GM19455 (cell line): ENCODE data around the gene TEX48.
A peak's percentile ranks its signal among the peaks of the same experiment; 100 is the strongest.

Experiments used
- ATAC-seq: cut with Tn5 transposase; IDR thresholded peaks from one replicate; pipeline ENCODE4 v1.9.1; 2021; ENCODE audit not compliant: unreplicated experiment

The TEX48 gene

GRCh38 chr9:114681594-114682332 is at the start of gene TEX48:
Gene TEX48, minus strand, starts transcription at chr9:114682192. Its CDS starts 10,469 bp downstream, at chr9:114671723.
- peak; percentile 81 for ATAC-seq

- ATAC-seq: no peak
Observed at GRCh38 chr9:114731701-114732100, 49.7 kb upstream of the TEX48 start.

DNA sequence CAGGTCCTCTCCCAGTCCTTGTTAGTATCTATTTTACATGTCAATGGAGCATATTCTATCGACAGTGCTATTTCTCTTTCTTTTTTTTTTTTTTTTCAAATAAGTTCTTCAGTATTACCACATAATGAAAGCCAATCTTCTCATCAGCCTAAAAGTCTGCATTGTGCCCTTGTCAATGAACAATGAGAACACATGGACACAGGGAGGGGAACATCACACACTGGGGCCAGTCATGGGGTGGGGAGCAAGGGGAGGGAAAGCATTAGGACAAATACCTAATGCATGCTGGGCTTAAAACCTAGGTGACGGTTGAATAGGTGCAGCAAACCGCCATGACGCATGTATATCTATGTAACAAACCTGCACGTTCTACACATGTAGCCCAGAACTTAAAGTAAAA is 47.7 kb upstream of the TEX48 start:
- ATAC-seq: no peak

GRCh38 chr9:114725930-114726329 is 43.9 kb upstream of the TEX48 start:
- ATAC-seq: no peak

GRCh38 chr9:114724744-114725143 is 42.8 kb upstream of the TEX48 start:
- ATAC-seq: no peak

DNA sequence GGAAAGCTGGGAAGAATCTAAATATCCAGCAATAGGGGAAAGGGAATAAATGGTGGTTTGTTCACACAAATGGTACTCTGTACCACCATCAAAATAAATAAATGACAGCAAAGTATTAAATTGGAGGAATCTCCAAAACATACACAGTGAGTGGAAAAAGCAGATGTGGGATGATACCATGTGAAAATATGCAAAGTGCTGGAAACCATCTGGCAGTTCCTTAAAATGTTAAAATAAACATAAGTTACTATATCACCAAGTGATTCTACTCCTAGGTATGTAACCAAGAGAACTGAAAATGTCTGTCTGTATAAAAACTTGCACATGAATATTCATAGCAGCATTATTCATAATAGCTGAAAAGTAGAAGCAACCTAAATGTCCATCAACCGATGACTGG is 41.9 kb upstream of the TEX48 start:
- no peak for ATAC-seq

- ATAC-seq: no peak
Observed at GRCh38 chr9:114722937-114723620, 41.1 kb upstream of the TEX48 start.

- ATAC-seq: no peak
Observed at GRCh38 chr9:114722081-114722621, 40.2 kb upstream of the TEX48 start.

GRCh38 chr9:114721491-114722079 is 39.6 kb upstream of the TEX48 start:
- ATAC-seq: no peak

DNA sequence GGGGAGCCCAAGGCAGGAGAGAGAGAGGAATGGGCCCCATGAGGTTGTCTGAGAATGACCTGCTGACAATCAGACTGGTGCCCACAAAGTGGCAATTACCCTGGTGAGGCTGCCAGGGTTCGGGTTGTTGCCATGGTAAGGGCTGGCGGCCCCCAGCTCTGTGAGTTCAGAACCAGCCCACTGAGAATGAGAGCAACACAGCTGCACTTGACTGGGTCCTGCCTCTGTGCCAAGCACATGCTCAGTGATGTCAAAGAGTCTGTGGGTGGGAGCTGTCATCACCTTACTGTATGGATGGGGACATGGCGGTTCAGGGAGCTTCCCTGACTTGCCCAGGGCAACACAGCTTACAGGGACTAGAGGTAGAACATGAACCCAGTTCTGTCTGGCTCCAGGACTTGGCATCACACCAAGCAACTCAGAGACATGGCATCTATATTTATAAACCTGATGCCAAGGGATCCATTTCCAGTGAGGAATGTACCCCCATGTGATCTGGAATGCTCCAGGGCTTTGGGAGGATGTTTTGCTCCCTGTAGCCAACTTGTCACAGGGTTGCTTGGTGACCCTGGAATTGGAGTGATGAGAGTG is 38.2 kb upstream of the TEX48 start:
- no peak for ATAC-seq

- ATAC-seq: no peak
Observed at GRCh38 chr9:114719290-114719689, 37.3 kb upstream of the TEX48 start.

GRCh38 chr9:114718801-114719221 is 36.8 kb upstream of the TEX48 start:
- peak; percentile 70 for ATAC-seq

- no peak for ATAC-seq
Observed at GRCh38 chr9:114717908-114718486, 36.0 kb upstream of the TEX48 start.

DNA sequence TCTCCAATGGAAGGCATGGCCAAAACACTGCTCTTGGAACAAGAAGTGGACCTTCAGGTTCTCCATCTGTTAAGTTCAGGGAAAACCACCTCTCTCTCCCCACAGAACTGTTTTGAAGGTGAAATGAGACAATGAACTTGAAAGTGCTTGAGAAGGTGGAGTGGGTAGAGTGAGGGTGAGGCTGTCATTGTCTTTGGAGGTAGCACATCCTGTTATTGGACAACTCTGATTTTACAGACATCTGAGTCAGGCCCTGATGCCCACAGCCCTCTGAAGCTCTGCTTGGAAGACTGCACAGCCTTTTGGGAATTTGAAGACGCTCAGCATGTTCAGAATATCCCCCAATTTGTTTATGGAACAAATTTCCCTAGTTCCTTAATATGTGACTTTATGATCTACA is 27.6 kb upstream of the TEX48 start:
- ATAC-seq: no peak

DNA sequence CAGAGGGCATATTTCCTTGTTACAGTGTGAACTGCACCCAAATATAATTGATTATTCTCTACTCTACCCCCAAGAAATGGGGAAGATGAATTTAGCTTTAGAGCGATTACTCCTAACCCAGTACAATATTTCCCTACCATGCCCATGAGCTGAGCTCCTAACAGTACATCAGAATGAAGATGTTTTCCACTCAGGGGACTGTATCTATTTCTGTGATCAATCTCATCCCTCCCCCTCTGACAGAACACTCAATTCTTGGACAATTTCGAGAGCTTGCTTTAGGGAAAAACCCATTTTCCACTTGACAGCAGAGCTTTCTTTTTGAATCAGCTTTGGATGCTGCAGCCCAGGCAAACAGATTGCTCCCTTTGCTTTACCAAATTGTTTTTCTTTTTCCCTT is 24.7 kb upstream of the TEX48 start:
- ATAC-seq: no peak

DNA sequence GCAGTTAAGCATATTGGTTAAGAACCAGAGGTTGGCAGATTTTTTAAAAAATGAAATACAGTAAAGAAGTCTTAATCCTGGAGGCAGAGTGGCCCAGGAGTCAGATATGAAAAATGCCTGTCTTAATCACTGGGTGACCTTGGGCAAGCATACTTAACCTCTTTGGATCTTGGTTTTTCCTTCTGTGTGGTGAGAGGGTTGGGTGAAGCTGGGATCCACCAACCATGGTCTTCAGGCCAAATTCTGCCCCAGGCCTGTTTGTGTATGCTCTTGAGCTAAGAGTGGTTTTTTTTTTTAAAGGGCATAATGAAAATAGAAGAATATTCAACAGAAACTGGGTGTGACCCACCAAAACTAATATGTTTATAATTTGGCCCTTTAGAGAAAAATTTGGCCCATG is 20.0 kb upstream of the TEX48 start:
- no peak for ATAC-seq

GRCh38 chr9:114697951-114698351 is 16.0 kb upstream of the TEX48 start:
- ATAC-seq: peak; percentile 22

GRCh38 chr9:114696814-114697544 is 15.0 kb upstream of the TEX48 start:
- peak; percentile 68 for ATAC-seq

- no peak for ATAC-seq
Observed at GRCh38 chr9:114695948-114696347, 14.0 kb upstream of the TEX48 start.

- ATAC-seq: peak; percentile 51
Observed at GRCh38 chr9:114694719-114695269, 12.8 kb upstream of the TEX48 start.
